Liver (tissue), 3 donors: Measurements from ENCODE around the gene LRRC7.

Source experiments
- EGR1 ChIP-seq, 2 donors: IDR thresholded peaks; 2 replicates each; pipeline ENCODE4 v1.6.1; 2016 to 2018; ENCODE audit warnings: antibody characterized with exemption in 2 of 2, low read depth in 2 of 2
- GABPA ChIP-seq, 2 donors: IDR thresholded peaks in 1 of 2; conservative IDR thresholded peaks in 1 of 2; 2 replicates each; pipeline ENCODE4 v1.6.1; 2016; ENCODE audit warnings: antibody characterized with exemption in 2 of 2, mild to moderate bottlenecking in 1 of 2, moderate library complexity in 1 of 2
- JUND ChIP-seq, 2 donors: IDR thresholded peaks; 2 replicates each; pipeline ENCODE4 v1.6.1; 2016; ENCODE audit warnings: antibody characterized with exemption in 2 of 2
- RAD21 ChIP-seq, 2 donors: IDR thresholded peaks; 2 replicates each; pipeline ENCODE4 v1.6.1; 2016; ENCODE audit warnings: antibody characterized with exemption in 2 of 2, mild to moderate bottlenecking in 2 of 2
- TAF1 ChIP-seq: conservative IDR thresholded peaks from 2 replicates; pipeline ENCODE4 v1.6.1; 2016; ENCODE audit warnings: antibody characterized with exemption, mild to moderate bottlenecking
- YY1 ChIP-seq: IDR thresholded peaks from 2 replicates; pipeline ENCODE4 v1.6.1; 2016; ENCODE audit warnings: antibody characterized with exemption, mild to moderate bottlenecking
- TF ChIP-seq, protein P1 (sequence below): fragments of 150-350 bp; IDR thresholded peaks from 2 replicates; pipeline ENCODE4 v1.5.1; 2017; ENCODE audit warnings: improper control_type of control experiment, low read depth, low read length; ENCODE audit not compliant: missing input control
- TF ChIP-seq, protein P2 (sequence below): IDR thresholded peaks from 2 replicates; pipeline ENCODE4 v1.6.1; 2016; ENCODE audit warnings: antibody characterized with exemption
- TF ChIP-seq, protein P3 (sequence below): IDR thresholded peaks from 2 replicates; pipeline ENCODE4 v1.6.1; 2016; ENCODE audit warnings: antibody characterized with exemption, mild to moderate bottlenecking
- TF ChIP-seq, protein P4 (sequence below): IDR thresholded peaks from 2 replicates; pipeline ENCODE4 v1.6.1; 2016; ENCODE audit warnings: antibody characterized with exemption
- donor health status: healthy.
- donor health status: healthy.

DNA sequence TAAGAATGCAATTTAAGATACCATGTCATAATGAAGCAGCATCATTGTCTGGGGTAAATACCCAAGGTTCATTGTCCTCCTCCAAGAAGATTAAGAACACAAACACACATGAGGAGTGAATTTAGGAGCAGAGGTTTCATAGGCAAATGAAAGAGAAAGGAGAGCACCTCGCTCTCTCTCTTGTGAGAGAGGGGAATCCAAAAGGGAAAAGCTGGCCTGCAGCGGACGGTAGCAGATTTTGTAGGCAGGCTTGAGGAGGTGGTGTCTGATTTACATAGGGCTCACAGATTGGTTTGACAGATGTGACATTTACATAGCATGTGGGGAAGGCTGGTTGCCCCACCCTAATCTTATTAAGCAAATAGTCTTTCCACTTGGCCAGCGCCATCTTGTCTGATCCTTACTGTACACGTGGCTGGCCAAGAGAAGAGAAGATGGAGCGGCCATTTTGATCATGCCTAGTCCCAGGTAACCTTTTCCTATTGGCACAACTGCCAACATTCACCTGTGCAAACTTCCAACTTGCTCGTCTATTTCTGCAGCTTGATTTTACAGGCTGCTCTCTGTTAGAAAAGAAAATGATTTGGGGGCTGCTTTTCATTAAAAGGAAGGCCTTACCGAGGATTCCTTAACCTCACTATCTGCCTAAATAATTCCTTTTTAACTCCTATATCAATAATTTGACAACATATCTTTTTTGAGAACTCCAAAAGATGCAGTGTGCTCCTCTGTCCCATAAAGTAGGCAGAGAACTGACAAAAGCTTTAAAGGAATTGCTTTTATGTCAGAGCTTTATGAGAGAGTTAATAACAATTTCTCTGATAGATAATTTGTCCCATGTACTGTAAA, 16.0 kb upstream of the LRRC7 start:
- TF ChIP-seq, protein P1, sequence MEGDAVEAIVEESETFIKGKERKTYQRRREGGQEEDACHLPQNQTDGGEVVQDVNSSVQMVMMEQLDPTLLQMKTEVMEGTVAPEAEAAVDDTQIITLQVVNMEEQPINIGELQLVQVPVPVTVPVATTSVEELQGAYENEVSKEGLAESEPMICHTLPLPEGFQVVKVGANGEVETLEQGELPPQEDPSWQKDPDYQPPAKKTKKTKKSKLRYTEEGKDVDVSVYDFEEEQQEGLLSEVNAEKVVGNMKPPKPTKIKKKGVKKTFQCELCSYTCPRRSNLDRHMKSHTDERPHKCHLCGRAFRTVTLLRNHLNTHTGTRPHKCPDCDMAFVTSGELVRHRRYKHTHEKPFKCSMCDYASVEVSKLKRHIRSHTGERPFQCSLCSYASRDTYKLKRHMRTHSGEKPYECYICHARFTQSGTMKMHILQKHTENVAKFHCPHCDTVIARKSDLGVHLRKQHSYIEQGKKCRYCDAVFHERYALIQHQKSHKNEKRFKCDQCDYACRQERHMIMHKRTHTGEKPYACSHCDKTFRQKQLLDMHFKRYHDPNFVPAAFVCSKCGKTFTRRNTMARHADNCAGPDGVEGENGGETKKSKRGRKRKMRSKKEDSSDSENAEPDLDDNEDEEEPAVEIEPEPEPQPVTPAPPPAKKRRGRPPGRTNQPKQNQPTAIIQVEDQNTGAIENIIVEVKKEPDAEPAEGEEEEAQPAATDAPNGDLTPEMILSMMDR = no peak
- TF ChIP-seq, protein P2, sequence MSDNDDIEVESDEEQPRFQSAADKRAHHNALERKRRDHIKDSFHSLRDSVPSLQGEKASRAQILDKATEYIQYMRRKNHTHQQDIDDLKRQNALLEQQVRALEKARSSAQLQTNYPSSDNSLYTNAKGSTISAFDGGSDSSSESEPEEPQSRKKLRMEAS = no peak
- no peak for TF ChIP-seq EGR1 (IDR thresholded peaks at IDR 0.05; ENCODE audit: low read depth in 2 of 2)
- TF ChIP-seq JUND (IDR thresholded peaks at IDR 0.05) = no peak
- TF ChIP-seq, protein P3, sequence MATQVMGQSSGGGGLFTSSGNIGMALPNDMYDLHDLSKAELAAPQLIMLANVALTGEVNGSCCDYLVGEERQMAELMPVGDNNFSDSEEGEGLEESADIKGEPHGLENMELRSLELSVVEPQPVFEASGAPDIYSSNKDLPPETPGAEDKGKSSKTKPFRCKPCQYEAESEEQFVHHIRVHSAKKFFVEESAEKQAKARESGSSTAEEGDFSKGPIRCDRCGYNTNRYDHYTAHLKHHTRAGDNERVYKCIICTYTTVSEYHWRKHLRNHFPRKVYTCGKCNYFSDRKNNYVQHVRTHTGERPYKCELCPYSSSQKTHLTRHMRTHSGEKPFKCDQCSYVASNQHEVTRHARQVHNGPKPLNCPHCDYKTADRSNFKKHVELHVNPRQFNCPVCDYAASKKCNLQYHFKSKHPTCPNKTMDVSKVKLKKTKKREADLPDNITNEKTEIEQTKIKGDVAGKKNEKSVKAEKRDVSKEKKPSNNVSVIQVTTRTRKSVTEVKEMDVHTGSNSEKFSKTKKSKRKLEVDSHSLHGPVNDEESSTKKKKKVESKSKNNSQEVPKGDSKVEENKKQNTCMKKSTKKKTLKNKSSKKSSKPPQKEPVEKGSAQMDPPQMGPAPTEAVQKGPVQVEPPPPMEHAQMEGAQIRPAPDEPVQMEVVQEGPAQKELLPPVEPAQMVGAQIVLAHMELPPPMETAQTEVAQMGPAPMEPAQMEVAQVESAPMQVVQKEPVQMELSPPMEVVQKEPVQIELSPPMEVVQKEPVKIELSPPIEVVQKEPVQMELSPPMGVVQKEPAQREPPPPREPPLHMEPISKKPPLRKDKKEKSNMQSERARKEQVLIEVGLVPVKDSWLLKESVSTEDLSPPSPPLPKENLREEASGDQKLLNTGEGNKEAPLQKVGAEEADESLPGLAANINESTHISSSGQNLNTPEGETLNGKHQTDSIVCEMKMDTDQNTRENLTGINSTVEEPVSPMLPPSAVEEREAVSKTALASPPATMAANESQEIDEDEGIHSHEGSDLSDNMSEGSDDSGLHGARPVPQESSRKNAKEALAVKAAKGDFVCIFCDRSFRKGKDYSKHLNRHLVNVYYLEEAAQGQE = no peak
- TF ChIP-seq GABPA (IDR thresholded peaks at IDR 0.05 in 1 of 2, conservative IDR thresholded peaks at IDR 0.05 in 1 of 2) = no peak
- TF ChIP-seq YY1 = no peak
- TF ChIP-seq, protein P4, sequence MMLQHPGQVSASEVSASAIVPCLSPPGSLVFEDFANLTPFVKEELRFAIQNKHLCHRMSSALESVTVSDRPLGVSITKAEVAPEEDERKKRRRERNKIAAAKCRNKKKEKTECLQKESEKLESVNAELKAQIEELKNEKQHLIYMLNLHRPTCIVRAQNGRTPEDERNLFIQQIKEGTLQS = no peak
- no peak for TF ChIP-seq RAD21 (IDR thresholded peaks at IDR 0.05)
- no peak for TF ChIP-seq TAF1
